H1 (cell line): ENCODE data around the gene IFT74. TPM values are rescaled to one million over a fixed set of nuclear protein-coding genes. Genes with fewer than 3 reads are reported as not detected.
A peak's percentile ranks its signal among the peaks of the same experiment; 100 is the strongest.

Experiments used
- CBX5 ChIP-seq: fragments of 300-800, 300-1000 bp; sonication (generic); IDR thresholded peaks from 2 replicates; pipeline ENCODE4 v1.7.1; 2016; ENCODE audit warnings: antibody characterized with exemption, low read length, low read depth
- CBX8 ChIP-seq: fragments of 300-800, 300-1000 bp; sonication (generic); IDR thresholded peaks from 2 replicates; pipeline ENCODE4 v1.7.1; 2016; ENCODE audit warnings: low read depth, low read length, borderline replicate concordance
- CREB1 ChIP-seq: IDR thresholded peaks from 2 replicates; pipeline ENCODE4 v1.6.1; 2012; ENCODE audit warnings: inconsistent platforms
- CTBP2 ChIP-seq: IDR thresholded peaks from 2 replicates; pipeline ENCODE4 v1.7.0; 2011; ENCODE audit warnings: borderline replicate concordance, mild to moderate bottlenecking, moderate library complexity, mixed read lengths, low read length; ENCODE audit not compliant: insufficient read depth, insufficient read length
- FOSL1 ChIP-seq: IDR thresholded peaks from 2 replicates; pipeline ENCODE4 v1.6.1; 2011; ENCODE audit warnings: mild to moderate bottlenecking, low read depth, low read length, moderate library complexity; ENCODE audit not compliant: insufficient read depth
- GTF2F1 ChIP-seq: IDR thresholded peaks from 2 replicates; pipeline ENCODE4 v1.6.1; 2012; ENCODE audit warnings: low read depth, low read length, improper control_type of control experiment, borderline replicate concordance
- JUN ChIP-seq: IDR thresholded peaks from 2 replicates; pipeline ENCODE4 v1.6.1; 2011; ENCODE audit warnings: low read depth, mild to moderate bottlenecking, improper control_type of control experiment, low read length
- KDM4A ChIP-seq: IDR thresholded peaks from one replicate; pipeline ENCODE4 v1.7.1; 2012; ENCODE audit warnings: low read depth, mild to moderate bottlenecking, moderate library complexity, low read length, inconsistent platforms; ENCODE audit not compliant: severe bottlenecking
- NRF1 ChIP-seq: IDR thresholded peaks from 2 replicates; pipeline ENCODE4 v1.6.1; 2011; ENCODE audit warnings: mild to moderate bottlenecking, low read depth, low read length, improper control_type of control experiment
- PHF8 ChIP-seq: fragments of 200-600 bp; sonication (generic); conservative IDR thresholded peaks from 2 replicates; pipeline ENCODE4 v1.7.1; 2012; ENCODE audit warnings: low read depth, mild to moderate bottlenecking, inconsistent platforms, low read length, moderate library complexity
- POU5F1 ChIP-seq: IDR thresholded peaks from 2 replicates; pipeline ENCODE4 v1.6.1; 2011; ENCODE audit warnings: low read depth, mild to moderate bottlenecking, low read length, moderate library complexity
- RAD21 ChIP-seq, 2 experiments: IDR thresholded peaks in 1 of 2; conservative IDR thresholded peaks in 1 of 2; 2 replicates each; pipeline ENCODE4 v1.6.1; 2011; ENCODE audit warnings: low read depth in 2 of 2, low read length in 2 of 2, improper control_type of control experiment in 1 of 2, inconsistent platforms in 1 of 2, mild to moderate bottlenecking in 1 of 2, moderate library complexity in 1 of 2
- RNF2 ChIP-seq: fragments of 200-900, 300-1000 bp; sonication (generic); IDR thresholded peaks from 2 replicates; pipeline ENCODE4 v1.7.1; 2016; ENCODE audit warnings: borderline replicate concordance, low read depth, mild to moderate bottlenecking, antibody characterized with exemption, low read length; ENCODE audit not compliant: poor library complexity, severe bottlenecking; ENCODE audit errors: missing control alignments
- RXRA ChIP-seq: IDR thresholded peaks from 2 replicates; pipeline ENCODE4 v1.6.1; 2011; ENCODE audit warnings: low read depth, mild to moderate bottlenecking, low read length, moderate library complexity; ENCODE audit not compliant: insufficient read depth
- SIX5 ChIP-seq: IDR thresholded peaks from 2 replicates; pipeline ENCODE4 v1.6.1; 2011; ENCODE audit warnings: mild to moderate bottlenecking, low read depth, low read length
- SP1 ChIP-seq: IDR thresholded peaks from 2 replicates; pipeline ENCODE4 v1.6.1; 2011; ENCODE audit warnings: low read depth, low read length
- TAF7 ChIP-seq: optimal IDR thresholded peaks from 2 replicates; pipeline ENCODE3; 2011; ENCODE audit warnings: low read depth, mild to moderate bottlenecking, inconsistent platforms, low read length, moderate library complexity, borderline replicate concordance
- TBP ChIP-seq: IDR thresholded peaks from 2 replicates; pipeline ENCODE4 v1.6.1; 2011; ENCODE audit warnings: low read depth, low read length, improper control_type of control experiment
- YY1 ChIP-seq: IDR thresholded peaks from 2 replicates; pipeline ENCODE4 v1.6.1; 2011; ENCODE audit warnings: low read depth, mild to moderate bottlenecking, low read length
- polyA plus RNA-seq, 7 experiments: library from polyadenylated mRNA; depleted of rRNA in 3 of 7; stranded (reverse) in 5 of 7; unstranded in 2 of 7; fragments of >200 nt in 5 of 7; fragments of 200-250 nt in 2 of 7; gene quantifications; 1 replicate in 5 of 7; 2 replicates in 1 of 7; 4 replicates in 1 of 7; pipeline versions ENCODE4 v1.2.1 to v1.2.3, GENCODE V29; 2011 to 2013; ENCODE audit warnings: missing spikeins in 2 of 7, mixed read lengths in 2 of 7
- total RNA-seq: library from RNA; stranded (reverse); fragmentation: NEBNext Ultra II Directional; extraction: Animal tissue kit (Norgen Biotek cat#: 25700); gene quantifications from 2 replicates; pipeline ENCODE4 v1.2.1, GENCODE V29; 2021
- TF ChIP-seq, protein P1 (sequence below), 3 experiments: IDR thresholded peaks; 1 replicate in 2 of 3; 2 replicates in 1 of 3; pipeline versions ENCODE4 v1.5.1 to v1.6.1; 2011; ENCODE audit warnings: low read length in 3 of 3, mild to moderate bottlenecking in 3 of 3, inconsistent platforms in 2 of 3, low read depth in 1 of 3, moderate library complexity in 1 of 3; ENCODE audit not compliant: insufficient read depth in 1 of 3; ENCODE audit errors: control extremely low read depth in 1 of 3

Gene IFT74
- total and polyA plus RNA-seq, 2 of the 8 experiments (the other 6 are each of a cell fraction or from before 2014, with no cell fraction given), result 4.4 to 17.8 TPM

DNA sequence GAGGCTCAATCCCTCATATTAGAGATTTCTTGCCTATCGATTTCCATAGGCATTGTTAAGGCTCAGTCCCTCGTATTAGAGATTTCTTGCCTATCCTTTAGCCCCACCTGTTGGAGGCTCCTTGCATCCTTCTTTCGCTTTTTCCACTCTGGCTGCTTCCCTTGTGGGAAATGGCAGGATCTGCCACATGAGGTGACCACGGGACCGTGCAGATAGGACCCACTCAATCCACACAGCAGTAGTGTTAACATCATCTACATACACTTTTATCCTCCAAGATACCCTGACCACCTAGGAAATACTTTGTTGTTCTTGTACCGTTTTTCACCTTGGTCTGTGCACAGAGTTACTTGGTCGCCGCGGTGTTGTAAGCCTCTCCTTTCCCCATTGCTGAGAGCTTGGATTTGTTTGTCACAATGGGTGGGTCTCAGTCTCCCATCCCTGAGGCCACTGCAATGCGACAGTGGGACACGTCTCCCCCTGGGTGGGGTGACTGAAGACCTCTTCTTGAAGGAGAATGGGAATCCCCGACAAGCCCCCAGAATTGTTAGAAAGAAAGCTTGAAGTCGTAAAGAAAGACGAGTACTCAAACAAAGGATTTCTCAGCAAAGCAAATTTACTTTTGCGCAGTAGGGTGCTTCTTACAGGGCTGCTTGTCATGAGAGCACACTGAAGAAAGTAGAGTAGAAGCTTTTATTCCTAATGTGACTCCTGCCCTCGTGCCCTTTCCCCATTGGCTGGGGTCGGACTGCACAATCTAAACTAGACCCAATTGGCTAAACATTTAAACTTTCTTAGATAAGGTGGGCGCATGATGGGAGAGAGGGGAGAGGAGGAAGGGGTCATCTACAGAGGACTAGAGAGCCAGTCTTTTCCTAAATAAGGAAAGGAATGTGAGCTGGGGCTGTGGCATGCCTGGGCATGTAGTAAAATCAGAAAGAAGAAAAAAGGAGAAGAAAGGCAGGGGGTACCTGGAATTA lies 19.8 kb downstream of the IFT74 start (continued):
- TF ChIP-seq JUN, result no peak
- TF ChIP-seq CBX5, result no peak
- TF ChIP-seq RAD21 (IDR thresholded peaks at IDR 0.05 in 1 of 2, conservative IDR thresholded peaks at IDR 0.05 in 1 of 2; ENCODE audit: low read depth in 2 of 2, low read length in 2 of 2), result peak; percentile 86
- TF ChIP-seq YY1, result 0 out of 2 replicates have a peak, but pooled peaks have one; percentile 67
- TF ChIP-seq TBP, result peak; percentile 86
- no peak for TF ChIP-seq CBX8
- no peak for TF ChIP-seq KDM4A
- TF ChIP-seq, protein P1, sequence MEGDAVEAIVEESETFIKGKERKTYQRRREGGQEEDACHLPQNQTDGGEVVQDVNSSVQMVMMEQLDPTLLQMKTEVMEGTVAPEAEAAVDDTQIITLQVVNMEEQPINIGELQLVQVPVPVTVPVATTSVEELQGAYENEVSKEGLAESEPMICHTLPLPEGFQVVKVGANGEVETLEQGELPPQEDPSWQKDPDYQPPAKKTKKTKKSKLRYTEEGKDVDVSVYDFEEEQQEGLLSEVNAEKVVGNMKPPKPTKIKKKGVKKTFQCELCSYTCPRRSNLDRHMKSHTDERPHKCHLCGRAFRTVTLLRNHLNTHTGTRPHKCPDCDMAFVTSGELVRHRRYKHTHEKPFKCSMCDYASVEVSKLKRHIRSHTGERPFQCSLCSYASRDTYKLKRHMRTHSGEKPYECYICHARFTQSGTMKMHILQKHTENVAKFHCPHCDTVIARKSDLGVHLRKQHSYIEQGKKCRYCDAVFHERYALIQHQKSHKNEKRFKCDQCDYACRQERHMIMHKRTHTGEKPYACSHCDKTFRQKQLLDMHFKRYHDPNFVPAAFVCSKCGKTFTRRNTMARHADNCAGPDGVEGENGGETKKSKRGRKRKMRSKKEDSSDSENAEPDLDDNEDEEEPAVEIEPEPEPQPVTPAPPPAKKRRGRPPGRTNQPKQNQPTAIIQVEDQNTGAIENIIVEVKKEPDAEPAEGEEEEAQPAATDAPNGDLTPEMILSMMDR (IDR thresholded peaks at IDR 0.05; ENCODE audit: control extremely low read depth in 1 of 3, insufficient read depth in 1 of 3, low read depth in 1 of 3, low read length in 3 of 3), result peak; percentile 32 to 80 (median 65)
- TF ChIP-seq TAF7, result peak; percentile 66
- TF ChIP-seq CTBP2, result no peak
- no peak for TF ChIP-seq RXRA
- no peak for TF ChIP-seq CREB1
- peak; percentile 52; the same call in 1 of the 2 replicates for TF ChIP-seq PHF8
- no peak for TF ChIP-seq FOSL1
- TF ChIP-seq RNF2, result no peak
- TF ChIP-seq SP1, result peak; percentile 15; the same call in 1 of the 2 replicates
- no peak for TF ChIP-seq SIX5
- peak; percentile 66 for TF ChIP-seq GTF2F1
- TF ChIP-seq POU5F1, result no peak
- 0 out of 2 replicates have a peak, but pooled peaks have one; percentile 18 for TF ChIP-seq NRF1
